ENCODE measurements around the gene STK32C. TPM values are rescaled to one million over a fixed set of nuclear protein-coding genes. Genes with fewer than 3 reads are reported as not detected.
A peak's percentile ranks its signal among the peaks of the same experiment; 100 is the strongest.

STK32C gene
- total and polyA plus RNA-seq, 2 of the 4 experiments (the other 2 are of a cell fraction) = 5.0 to 8.3 TPM

DNA sequence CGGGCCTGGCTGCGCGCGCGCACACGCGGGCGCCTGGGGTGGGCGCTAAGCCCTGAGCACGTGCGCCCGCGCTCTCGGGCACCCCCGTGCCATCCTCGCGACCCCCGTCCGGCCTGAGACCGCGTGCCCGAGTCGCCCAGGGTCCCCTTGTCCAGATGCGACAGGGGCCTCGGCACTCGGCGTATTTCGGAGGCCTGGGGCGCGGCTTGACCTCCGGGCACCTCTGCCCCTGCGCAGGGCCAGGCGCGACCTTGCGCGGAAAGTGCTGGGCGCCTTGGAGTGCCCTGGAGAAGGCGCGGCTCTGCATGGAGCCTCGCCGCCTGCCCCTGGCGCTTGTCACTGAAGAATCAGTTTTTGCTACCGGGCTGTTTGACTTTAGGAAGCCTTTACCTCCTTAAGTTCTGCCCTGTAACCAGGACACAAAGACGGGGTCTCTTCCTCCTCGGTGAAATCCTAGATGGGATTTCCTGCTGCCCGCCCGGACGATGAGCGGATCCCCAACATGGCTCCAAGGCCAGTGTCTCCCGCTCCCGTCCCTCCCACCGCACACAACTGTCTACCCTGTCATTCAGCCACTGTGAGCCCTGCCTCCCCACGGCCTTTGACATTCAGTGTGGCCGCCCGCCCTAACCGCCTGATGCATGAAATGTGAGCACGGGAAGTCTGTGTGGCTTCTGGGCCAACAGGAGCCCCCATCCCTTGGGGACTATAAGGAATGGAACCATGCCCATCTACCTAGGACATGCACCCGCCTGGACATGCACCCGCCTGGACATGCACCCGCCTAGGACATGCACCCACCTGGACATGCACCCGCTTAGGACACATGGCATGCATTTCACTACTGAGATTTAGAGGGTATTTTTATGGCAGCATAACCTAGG lies 1.1 kb upstream of the STK32C start:
- H3K56ac ChIP-seq (ENCODE audit: extremely low read depth, insufficient read depth, low read length) = no peak overlapping the region
- POLR2A ChIA-PET (ENCODE audit: unreplicated experiment) = no interaction called here
- H3K4me2 ChIP-seq (ENCODE audit: low read depth, low read length) = peak overlapping the region; percentile 82
- H3K9ac ChIP-seq (ENCODE audit: low read depth, low read length) = peak overlapping the region; percentile 48
- H3K79me1 ChIP-seq (ENCODE audit: low read depth in 1 of 2, low read length in 2 of 2) = no peaks in the 10 kb centered on the region
- peak overlapping the region; percentile 59; the same call in 1 of the 2 replicates for H4K5ac ChIP-seq (ENCODE audit: low read depth, low read length)
- no peak overlapping the region for H3K23ac ChIP-seq (ENCODE audit: low read depth, low read length)
- ATAC-seq (ENCODE audit: low read depth) = no peak
- H3K14ac ChIP-seq (replicated peaks; ENCODE audit: low read depth, low read length) = peak overlapping the region; percentile 41; the same call in 1 of the 2 replicates
- no peak overlapping the region for H2BK20ac ChIP-seq (ENCODE audit: low read depth, low read length)
- 18% methylated on average over 35 of the region's 61 CpGs; no CpG with 5 or more reads in 1 of the 2 experiments for WGBS, 2 experiments (ENCODE audit: extremely low coverage in 2 of 2, insufficient read length in 1 of 2)
- in situ Hi-C loops (cut with MboI; ENCODE audit: low sequenced_read_pairs) = no loop called here
- H3K4ac ChIP-seq (ENCODE audit: low read depth, low read length) = peak overlapping the region; percentile 17; the same call in 1 of the 2 replicates
- no peak overlapping the region; the same call in 1 of the 2 replicates for H3K27ac ChIP-seq (ENCODE audit: insufficient read depth, low read length)
- H3K27me3 ChIP-seq (ENCODE audit: control insufficient read depth, insufficient read depth, low read length) = peaks cover 23% of the 10 kb centered on the region; the same call in 1 of the 2 replicates
- H3K9me3 ChIP-seq (ENCODE audit: control insufficient read depth, insufficient read depth, low read length) = peaks cover 5% of the 10 kb centered on the region; the same call in 1 of the 2 replicates
- peak overlapping the region; percentile 34; the same call in 1 of the 2 replicates for H4K91ac ChIP-seq (ENCODE audit: insufficient read depth, low read depth, low read length)
- H2BK5ac ChIP-seq (ENCODE audit: low read depth, low read length, poor library complexity, severe bottlenecking) = no peak overlapping the region
- no peak overlapping the region for H3K18ac ChIP-seq (ENCODE audit: low read depth, low read length)
- peak overlapping the region; percentile 2; the same call in 1 of the 2 replicates for H2AK5ac ChIP-seq (ENCODE audit: low read depth, low read length)
- H3K4me1 ChIP-seq (ENCODE audit: control insufficient read depth, insufficient read depth, low read length) = peaks cover 5% of the 10 kb centered on the region; the same call in 1 of the 2 replicates
- H2BK120ac ChIP-seq (ENCODE audit: low read depth, low read length) = no peak overlapping the region; the same call in 1 of the 2 replicates
- dilution Hi-C loops (cut with HindIII; ENCODE audit: low sequenced_read_pairs, unreplicated experiment) = no loop called here
- intact Hi-C loops (cut with micrococcal nuclease) = loop anchor here (5.0 kb wide), 1 partner anchor 37 kb away; no protein-coding TSS in a partner anchor
- no peaks in the 10 kb centered on the region for H4K20me1 ChIP-seq (ENCODE audit: insufficient read depth, low read length)
- no peak overlapping the region for H2BK15ac ChIP-seq (ENCODE audit: low read depth, low read length)
- H3K36me3 ChIP-seq (ENCODE audit: control insufficient read depth, insufficient read depth, low read length) = no peaks in the 10 kb centered on the region
- no peak for DNase-seq
- peak overlapping the region; percentile 92 for H2AFZ ChIP-seq (replicated peaks; ENCODE audit: low read length, poor library complexity)
- peak overlapping the region; percentile 76 for H2AK9ac ChIP-seq (replicated peaks; ENCODE audit: low read depth, low read length, poor library complexity)
- H3K9me1 ChIP-seq (ENCODE audit: insufficient read depth, low read length) = 0 out of 2 replicates have a peak, but pooled peaks cover 3% of the 10 kb centered on the region
- TF ChIP-seq MAFK (IDR thresholded peaks at IDR 0.05; ENCODE audit: low read depth, low read length) (no peak), BHLHE40 (IDR thresholded peaks at IDR 0.05; ENCODE audit: low read depth, low read length) (0 out of 2 replicates have a peak, but pooled peaks have one; percentile 24), MAZ (IDR thresholded peaks at IDR 0.05; ENCODE audit: borderline replicate concordance, low read depth, low read length) (no peak), NFE2L2 (IDR thresholded peaks at IDR 0.05; ENCODE audit: low read depth, low read length) (no peak), ELK1 (IDR thresholded peaks at IDR 0.05; ENCODE audit: borderline replicate concordance, low read depth, low read length) (no peak)
- no TSS peak for BruUV-seq (replicated peaks)
- H3K4me3 ChIP-seq (ENCODE audit: insufficient read depth, low read depth, low read length) = peak overlapping the region; percentile 98
- H4K8ac ChIP-seq (ENCODE audit: low read depth in 2 of 2, low read length in 2 of 2) = peak overlapping the region; percentile 54 to 58; a peak in 2 of 4 replicates
- CTCF ChIA-PET = no interaction called here
